CD4-positive, CD25-positive, alpha-beta regulatory T cell (primary cell): ENCODE measurements around the gene PDE4B. TPM values are rescaled to one million over a fixed set of nuclear protein-coding genes. Genes with fewer than 3 reads are reported as not detected.

ENCODE experiments used
- ATAC-seq, 2 donors: fragments of 150-1000 bp; cut with Tn5 transposase; one replicate each; pipeline ENCODE4 v1.10.0; 2021; ENCODE audit warnings: low read depth in 2 of 2, moderate number of reproducible peaks in 2 of 2, moderate library complexity in 1 of 2
- DNase-seq, 3 donors: peaks; one replicate each; pipeline versions ENCODE4 v3.0.0 to v3.0.0-alpha.2; 2012 to 2022; ENCODE audit warnings: mixed read lengths in 1 of 3
- H3K27ac ChIP-seq: one replicate; pipeline ENCODE4 v1.7.0; 2013; ENCODE audit warnings: mild to moderate bottlenecking, low read length; ENCODE audit not compliant: insufficient read depth, poor library complexity, severe bottlenecking
- H3K27me3 ChIP-seq: one replicate; pipeline ENCODE4 v1.7.0; 2013; ENCODE audit warnings: low read length; ENCODE audit not compliant: control insufficient read depth, insufficient read depth
- H3K36me3 ChIP-seq: one replicate; pipeline ENCODE4 v1.7.0; 2013; ENCODE audit warnings: mild to moderate bottlenecking, low read length, moderate library complexity; ENCODE audit not compliant: control insufficient read depth, insufficient read depth
- H3K4me1 ChIP-seq: 2 replicates; pipeline ENCODE4 v1.7.0; 2013; ENCODE audit warnings: mild to moderate bottlenecking, low read length; ENCODE audit not compliant: insufficient read depth, control insufficient read depth, poor library complexity, severe bottlenecking
- H3K4me3 ChIP-seq: one replicate; pipeline ENCODE4 v1.7.0; 2013; ENCODE audit warnings: low read depth, mild to moderate bottlenecking, low read length, moderate library complexity
- H3K9me3 ChIP-seq, 2 experiments: 1 replicate in 1 of 2; 2 replicates in 1 of 2; pipeline ENCODE4 v1.7.0; 2013; ENCODE audit warnings: low read length in 2 of 2, mild to moderate bottlenecking in 1 of 2, moderate library complexity in 1 of 2; ENCODE audit not compliant: control insufficient read depth in 2 of 2
- H3K27ac Mint-ChIP-seq, 3 donors: one replicate each; pipeline ENCODE4 v1.8.0; 2020 to 2022; ENCODE audit warnings: mild to moderate bottlenecking in 3 of 3, mixed read lengths in 3 of 3, moderate library complexity in 2 of 3
- H3K27me3 Mint-ChIP-seq: one replicate; pipeline ENCODE4 v1.8.0; 2022; ENCODE audit warnings: mild to moderate bottlenecking, mixed read lengths
- H3K36me3 Mint-ChIP-seq: one replicate; pipeline ENCODE4 v1.8.0; 2020; ENCODE audit warnings: mixed read lengths
- H3K4me1 Mint-ChIP-seq, 4 donors: one replicate each; pipeline ENCODE4 v1.8.0; 2020 to 2022; ENCODE audit warnings: mixed read lengths in 4 of 4, mild to moderate bottlenecking in 1 of 4
- H3K4me3 Mint-ChIP-seq, 4 donors: one replicate each; pipeline ENCODE4 v1.8.0; 2020 to 2022; ENCODE audit warnings: mild to moderate bottlenecking in 4 of 4, mixed read lengths in 4 of 4, moderate library complexity in 3 of 4
- H3K9me3 Mint-ChIP-seq, 7 donors: one replicate each; pipeline ENCODE4 v1.8.0; 2020 to 2022; ENCODE audit warnings: mixed read lengths in 7 of 7, mild to moderate bottlenecking in 3 of 7, moderate library complexity in 2 of 7
- polyA plus RNA-seq, 4 donors: library from polyadenylated mRNA; unstranded; fragments of 300-500 nt; fragmentation: Illumina TruSeq; gene quantifications; one replicate each; pipeline ENCODE4 v1.2.3, GENCODE V29; 2021
- total RNA-seq: library from RNA; stranded (reverse); gene quantifications from one replicate; pipeline ENCODE4 v1.2.3, GENCODE V29; 2022

Gene PDE4B
- total and polyA plus RNA-seq, 5 donors from 2014 or later, result 63.9 to 200 (median 75.4) TPM

DNA sequence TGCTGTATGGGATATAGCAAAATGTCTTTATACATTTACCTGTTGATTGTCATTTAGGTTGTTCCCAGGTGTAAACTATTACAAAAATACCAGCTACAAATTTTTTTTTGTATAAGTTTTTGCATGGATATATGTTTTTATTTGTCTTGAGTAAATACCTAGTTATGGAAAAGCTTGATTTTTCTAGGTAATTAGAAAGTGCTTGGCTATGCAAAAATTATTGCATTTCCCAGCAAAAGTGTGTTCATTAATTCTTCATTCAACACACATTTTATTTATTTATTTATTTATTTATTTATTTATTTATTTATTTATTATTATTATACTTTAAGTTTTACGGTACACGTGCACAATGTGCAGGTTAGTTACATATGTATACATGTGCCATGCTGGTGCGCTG is 22.1 kb downstream of the PDE4B start:
- no peaks in the 10 kb centered on the region for H3K36me3 ChIP-seq
- no peaks in the 10 kb centered on the region for H3K9me3 ChIP-seq
- H3K4me1 ChIP-seq, result no peaks in the 10 kb centered on the region
- Mint-ChIP-seq H3K4me3 (no peak overlapping the region), H3K27me3 (no peaks in the 10 kb centered on the region), H3K36me3 (no peaks in the 10 kb centered on the region), H3K4me1 (peaks cover 3 to 17% (median 11%) of the 10 kb centered on the region in 4 donors), H3K9me3 (peaks cover 0 to 4% (median 0%) of the 10 kb centered on the region in 7 donors), H3K27ac (no peak overlapping the region)
- no peak overlapping the region for H3K27ac ChIP-seq
- no peak overlapping the region for H3K4me3 ChIP-seq
- no peak for ATAC-seq
- peaks cover 3% of the 10 kb centered on the region for H3K27me3 ChIP-seq
- no peak for DNase-seq

GRCh38 chr1:65817891-65818290 is 25.2 kb downstream of the PDE4B start:
- H3K4me3 Mint-ChIP-seq, result no peak overlapping the region
- no peak overlapping the region for H3K27ac ChIP-seq
- H3K4me1 Mint-ChIP-seq, result peaks cover 0 to 7% (median 3%) of the 10 kb centered on the region in 4 donors
- H3K27me3 ChIP-seq, result peaks cover 3% of the 10 kb centered on the region
- peak overlapping the region in 1 of 3 donors; percentile 74 for H3K27ac Mint-ChIP-seq
- no peaks in the 10 kb centered on the region for H3K36me3 ChIP-seq
- no peak for ATAC-seq
- H3K9me3 ChIP-seq, result no peaks in the 10 kb centered on the region
- no peak for DNase-seq
- no peaks in the 10 kb centered on the region for H3K36me3 Mint-ChIP-seq
- H3K4me1 ChIP-seq, result no peaks in the 10 kb centered on the region
- H3K27me3 Mint-ChIP-seq, result no peaks in the 10 kb centered on the region
- H3K4me3 ChIP-seq, result no peak overlapping the region
- peaks cover 0 to 4% (median 0%) of the 10 kb centered on the region in 7 donors for H3K9me3 Mint-ChIP-seq

- Histone ChIP-seq H3K27ac (no peak overlapping the region), H3K4me1 (no peaks in the 10 kb centered on the region), H3K4me3 (no peak overlapping the region), H3K36me3 (no peaks in the 10 kb centered on the region), H3K27me3 (peaks cover 3% of the 10 kb centered on the region), H3K9me3 (no peaks in the 10 kb centered on the region)
- no peaks in the 10 kb centered on the region for H3K36me3 Mint-ChIP-seq
- no peak overlapping the region for H3K4me3 Mint-ChIP-seq
- ATAC-seq, result no peak
- H3K9me3 Mint-ChIP-seq, result peaks cover 0 to 4% (median 2%) of the 10 kb centered on the region in 7 donors
- H3K4me1 Mint-ChIP-seq, result no peaks in the 10 kb centered on the region
- no peak for DNase-seq
- H3K27me3 Mint-ChIP-seq, result no peaks in the 10 kb centered on the region
- H3K27ac Mint-ChIP-seq, result no peak overlapping the region
Measured at GRCh38 chr1:65818966-65819365, 26.3 kb downstream of the PDE4B start.

- Histone ChIP-seq H3K4me1 (no peaks in the 10 kb centered on the region), H3K4me3 (no peak overlapping the region), H3K36me3 (no peaks in the 10 kb centered on the region), H3K27ac (no peak overlapping the region), H3K27me3 (peaks cover 3% of the 10 kb centered on the region), H3K9me3 (no peaks in the 10 kb centered on the region)
- H3K4me1 Mint-ChIP-seq, result no peaks in the 10 kb centered on the region
- H3K27ac Mint-ChIP-seq, result no peak overlapping the region
- no peaks in the 10 kb centered on the region for H3K27me3 Mint-ChIP-seq
- H3K4me3 Mint-ChIP-seq, result no peak overlapping the region
- H3K36me3 Mint-ChIP-seq, result no peaks in the 10 kb centered on the region
- peaks cover 0 to 4% (median 1%) of the 10 kb centered on the region in 7 donors for H3K9me3 Mint-ChIP-seq
- ATAC-seq, result no peak
- DNase-seq, result no peak
Measured at GRCh38 chr1:65820983-65821382, 28.3 kb downstream of the PDE4B start.

GRCh38 chr1:65821386-65821785 is 28.7 kb downstream of the PDE4B start:
- Histone ChIP-seq H3K4me1 (no peaks in the 10 kb centered on the region), H3K27me3 (peaks cover 3% of the 10 kb centered on the region), H3K4me3 (no peak overlapping the region), H3K36me3 (no peaks in the 10 kb centered on the region), H3K27ac (no peak overlapping the region), H3K9me3 (no peaks in the 10 kb centered on the region)
- no peaks in the 10 kb centered on the region for H3K27me3 Mint-ChIP-seq
- H3K4me1 Mint-ChIP-seq, result no peaks in the 10 kb centered on the region
- no peak overlapping the region for H3K27ac Mint-ChIP-seq
- ATAC-seq (no peak), DNase-seq (no peak)
- no peaks in the 10 kb centered on the region for H3K36me3 Mint-ChIP-seq
- no peak overlapping the region for H3K4me3 Mint-ChIP-seq
- peaks cover 0 to 4% (median 0%) of the 10 kb centered on the region in 7 donors for H3K9me3 Mint-ChIP-seq

DNA sequence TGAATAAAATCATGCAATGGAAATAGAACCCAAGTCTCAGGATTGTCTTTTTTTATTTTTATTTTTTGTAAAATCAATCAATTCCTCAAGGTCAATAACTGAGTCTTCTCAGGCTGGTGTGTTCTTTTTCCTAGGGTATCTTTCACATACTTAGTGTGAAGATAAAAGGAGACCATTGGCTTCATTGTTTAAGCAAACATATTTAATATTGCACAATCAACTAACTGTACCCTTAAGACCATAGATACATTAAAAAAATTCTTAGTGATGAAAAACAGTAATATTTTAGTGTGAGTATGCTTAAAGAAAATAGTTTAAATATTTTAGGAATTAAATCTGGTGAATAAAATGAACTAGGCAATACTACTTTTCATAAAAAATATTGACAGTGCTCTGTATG is 31.4 kb downstream of the PDE4B start:
- Mint-ChIP-seq H3K36me3 (no peaks in the 10 kb centered on the region), H3K4me3 (no peak overlapping the region), H3K27me3 (no peaks in the 10 kb centered on the region), H3K9me3 (peaks cover 0 to 2% (median 0%) of the 10 kb centered on the region in 7 donors), H3K27ac (no peak overlapping the region), H3K4me1 (no peaks in the 10 kb centered on the region)
- no peaks in the 10 kb centered on the region for H3K4me1 ChIP-seq
- no peaks in the 10 kb centered on the region for H3K27me3 ChIP-seq
- no peak overlapping the region for H3K27ac ChIP-seq
- H3K36me3 ChIP-seq, result no peaks in the 10 kb centered on the region
- no peak for DNase-seq
- no peak overlapping the region for H3K4me3 ChIP-seq
- ATAC-seq, result no peak
- H3K9me3 ChIP-seq, result no peaks in the 10 kb centered on the region

DNA sequence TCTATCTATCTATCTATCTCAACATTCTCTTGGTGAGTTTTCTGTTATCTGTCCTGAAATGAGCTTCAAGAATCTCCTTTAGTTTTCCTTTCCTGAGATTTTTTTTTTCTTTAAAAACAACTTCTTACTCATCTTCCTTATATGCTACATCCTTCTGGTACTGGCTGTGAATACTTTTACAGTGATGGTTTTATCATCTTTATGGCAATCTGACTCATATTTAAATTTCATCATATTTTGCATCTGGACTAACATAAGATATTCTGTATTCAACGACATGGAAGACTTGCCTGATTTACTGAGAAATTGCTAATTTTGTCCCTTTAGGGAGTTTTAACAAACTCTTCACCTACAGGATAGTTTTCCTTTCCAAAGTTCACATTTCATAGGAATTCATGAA is 33.0 kb downstream of the PDE4B start:
- no peak for ATAC-seq
- H3K4me1 Mint-ChIP-seq, result peaks cover 0 to 4% (median 2%) of the 10 kb centered on the region in 4 donors
- peaks cover 0 to 2% (median 0%) of the 10 kb centered on the region in 7 donors for H3K9me3 Mint-ChIP-seq

DNA sequence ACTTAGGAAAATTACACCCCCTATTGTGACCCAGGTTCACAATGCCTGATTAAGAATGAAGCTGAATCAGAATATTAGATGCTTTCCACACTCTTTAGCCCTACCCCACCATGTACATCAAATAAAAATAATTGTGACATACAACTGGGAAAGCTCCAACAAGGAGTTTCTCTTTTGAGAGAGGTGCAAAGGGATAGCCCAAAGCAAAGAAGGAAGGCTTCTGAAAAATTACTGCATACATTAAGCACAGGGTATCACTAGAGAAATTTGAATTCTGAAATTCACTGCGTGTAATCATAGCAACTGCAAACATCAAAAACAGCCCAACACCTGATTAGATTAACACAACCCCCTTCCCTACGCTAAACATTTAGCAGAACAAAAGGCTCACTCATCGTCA is 34.1 kb downstream of the PDE4B start:
- Histone ChIP-seq H3K4me1 (no peaks in the 10 kb centered on the region), H3K36me3 (no peaks in the 10 kb centered on the region), H3K9me3 (no peaks in the 10 kb centered on the region), H3K4me3 (no peak overlapping the region), H3K27ac (no peak overlapping the region), H3K27me3 (no peaks in the 10 kb centered on the region)
- Mint-ChIP-seq H3K4me1 (peaks cover 0 to 7% (median 2%) of the 10 kb centered on the region in 4 donors), H3K27me3 (no peaks in the 10 kb centered on the region), H3K36me3 (no peaks in the 10 kb centered on the region), H3K9me3 (peaks cover 0 to 2% (median 0%) of the 10 kb centered on the region in 7 donors), H3K27ac (no peak overlapping the region), H3K4me3 (no peak overlapping the region)
- no peak for ATAC-seq
- no peak for DNase-seq

More for the DNA sequence above, 33.0 kb downstream of the PDE4B start:
- no peaks in the 10 kb centered on the region for H3K4me1 ChIP-seq
- H3K27me3 ChIP-seq, result no peaks in the 10 kb centered on the region
- no peak for DNase-seq
- H3K9me3 ChIP-seq, result no peaks in the 10 kb centered on the region
- no peaks in the 10 kb centered on the region for H3K27me3 Mint-ChIP-seq
- H3K4me3 Mint-ChIP-seq, result no peak overlapping the region
- H3K36me3 Mint-ChIP-seq, result no peaks in the 10 kb centered on the region
- no peak overlapping the region for H3K4me3 ChIP-seq
- no peaks in the 10 kb centered on the region for H3K36me3 ChIP-seq
- no peak overlapping the region for H3K27ac ChIP-seq
- H3K27ac Mint-ChIP-seq, result no peak overlapping the region
